MM.1S (cell line): ENCODE data around the gene CIITA.

Experiments
- DNase-seq: peaks from one replicate; pipeline ENCODE4 v3.0.0-alpha.2; 2015
- H2AFZ ChIP-seq: fragments of 300-600 bp; sonication (generic); 2 replicates; pipeline ENCODE4 v1.6.0; 2016; ENCODE audit warnings: antibody characterized with exemption, low read length
- H3F3A ChIP-seq: fragments of 300-600 bp; sonication (generic); 2 replicates; pipeline ENCODE4 v1.6.1; 2016; ENCODE audit warnings: mild to moderate bottlenecking, antibody characterized with exemption, low read length, moderate library complexity, mixed read lengths; ENCODE audit not compliant: insufficient read depth
- H3K27ac ChIP-seq: fragments of 300-600 bp; sonication (generic); 2 replicates; pipeline ENCODE4 v1.5.1; 2016; ENCODE audit warnings: mild to moderate bottlenecking, low read length
- H3K27me3 ChIP-seq: fragments of 300-600 bp; sonication (generic); replicated peaks from 2 replicates; pipeline ENCODE4 v1.6.0; 2016; ENCODE audit warnings: low read length; ENCODE audit not compliant: insufficient read depth
- H3K36me3 ChIP-seq: fragments of 300-600 bp; sonication (generic); replicated peaks from 2 replicates; pipeline ENCODE4 v1.6.1; 2016; ENCODE audit warnings: mild to moderate bottlenecking, low read length, mixed read lengths; ENCODE audit not compliant: insufficient read depth
- H3K4me1 ChIP-seq: fragments of 300-600 bp; sonication (generic); 2 replicates; pipeline ENCODE4 v1.6.1; 2016; ENCODE audit warnings: low read length, mixed read lengths
- H3K4me2 ChIP-seq: fragments of 300-600 bp; sonication (generic); 2 replicates; pipeline ENCODE4 v1.6.0; 2016; ENCODE audit warnings: low read depth, low read length
- H3K4me3 ChIP-seq: fragments of 300-600 bp; sonication (generic); 2 replicates; pipeline ENCODE4 v1.5.1; 2016; ENCODE audit warnings: low read length, mixed read lengths
- H3K79me2 ChIP-seq: fragments of 300-600 bp; sonication (generic); 2 replicates; pipeline ENCODE4 v1.6.1; 2016; ENCODE audit warnings: mixed run types, low read length, mixed read lengths
- H3K9ac ChIP-seq: fragments of 300-600 bp; sonication (generic); 2 replicates; pipeline ENCODE4 v1.6.1; 2016; ENCODE audit warnings: low read length, mixed read lengths
- H3K9me2 ChIP-seq: fragments of 300-600 bp; sonication (generic); replicated peaks from 2 replicates; pipeline ENCODE4 v1.6.1; 2016; ENCODE audit warnings: mild to moderate bottlenecking, low read length, mixed read lengths; ENCODE audit not compliant: insufficient read depth
- H3K9me3 ChIP-seq: fragments of 300-600 bp; sonication (generic); replicated peaks from 2 replicates; pipeline ENCODE4 v1.6.1; 2016; ENCODE audit warnings: mild to moderate bottlenecking, low read length, mixed read lengths; ENCODE audit not compliant: insufficient read depth
- H4K20me1 ChIP-seq: fragments of 300-600 bp; sonication (generic); 2 replicates; pipeline ENCODE4 v1.6.1; 2016; ENCODE audit warnings: mild to moderate bottlenecking, low read length, moderate library complexity, mixed read lengths; ENCODE audit not compliant: insufficient read depth
- CTCF ChIP-seq: fragments of 300-600 bp; sonication (generic); IDR thresholded peaks from 2 replicates; pipeline ENCODE4 v1.5.1; 2016; ENCODE audit warnings: antibody characterized with exemption, low read length, mixed read lengths
- EZH2 ChIP-seq: fragments of 300-600 bp; sonication (generic); optimal IDR thresholded peaks from 2 replicates; pipeline ENCODE3; 2017; ENCODE audit warnings: low read depth, mild to moderate bottlenecking, antibody characterized with exemption, low read length, mixed read lengths
- EZH2phosphoT487 ChIP-seq: fragments of 300-600 bp; sonication (generic); IDR thresholded peaks from 2 replicates; pipeline ENCODE4 v1.6.1; 2018; ENCODE audit warnings: antibody characterized with exemption, low read length

CIITA gene

GRCh38 chr16:10906482-10906881 is 29.5 kb downstream of the CIITA start:
- TF ChIP-seq EZH2phosphoT487, result no peak
- no peak for TF ChIP-seq EZH2
- no peak for TF ChIP-seq CTCF
- no peak overlapping the region for H3K4me2 ChIP-seq
- H4K20me1 ChIP-seq, result no peaks in the 10 kb centered on the region
- H3K9me2 ChIP-seq, result no peaks in the 10 kb centered on the region
- no peaks in the 10 kb centered on the region for H3F3A ChIP-seq
- H3K4me3 ChIP-seq, result no peak overlapping the region
- peaks cover 6% of the 10 kb centered on the region for H3K36me3 ChIP-seq
- H3K27me3 ChIP-seq, result no peaks in the 10 kb centered on the region
- H3K27ac ChIP-seq, result no peak overlapping the region
- H3K4me1 ChIP-seq, result no peaks in the 10 kb centered on the region
- H3K79me2 ChIP-seq, result no peaks in the 10 kb centered on the region
- no peaks in the 10 kb centered on the region for H3K9me3 ChIP-seq
- no peak overlapping the region for H3K9ac ChIP-seq
- no peak for DNase-seq
- H2AFZ ChIP-seq, result no peak overlapping the region

DNA sequence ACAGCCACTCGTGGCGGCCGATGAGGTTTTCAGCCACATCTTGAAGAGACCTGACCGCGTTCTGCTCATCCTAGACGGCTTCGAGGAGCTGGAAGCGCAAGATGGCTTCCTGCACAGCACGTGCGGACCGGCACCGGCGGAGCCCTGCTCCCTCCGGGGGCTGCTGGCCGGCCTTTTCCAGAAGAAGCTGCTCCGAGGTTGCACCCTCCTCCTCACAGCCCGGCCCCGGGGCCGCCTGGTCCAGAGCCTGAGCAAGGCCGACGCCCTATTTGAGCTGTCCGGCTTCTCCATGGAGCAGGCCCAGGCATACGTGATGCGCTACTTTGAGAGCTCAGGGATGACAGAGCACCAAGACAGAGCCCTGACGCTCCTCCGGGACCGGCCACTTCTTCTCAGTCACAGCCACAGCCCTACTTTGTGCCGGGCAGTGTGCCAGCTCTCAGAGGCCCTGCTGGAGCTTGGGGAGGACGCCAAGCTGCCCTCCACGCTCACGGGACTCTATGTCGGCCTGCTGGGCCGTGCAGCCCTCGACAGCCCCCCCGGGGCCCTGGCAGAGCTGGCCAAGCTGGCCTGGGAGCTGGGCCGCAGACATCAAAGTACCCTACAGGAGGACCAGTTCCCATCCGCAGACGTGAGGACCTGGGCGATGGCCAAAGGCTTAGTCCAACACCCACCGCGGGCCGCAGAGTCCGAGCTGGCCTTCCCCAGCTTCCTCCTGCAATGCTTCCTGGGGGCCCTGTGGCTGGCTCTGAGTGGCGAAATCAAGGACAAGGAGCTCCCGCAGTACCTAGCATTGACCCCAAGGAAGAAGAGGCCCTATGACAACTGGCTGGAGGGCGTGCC is 30.1 kb downstream of the CIITA start:
- H3K9me3 ChIP-seq, result no peaks in the 10 kb centered on the region
- no peak for TF ChIP-seq EZH2
- TF ChIP-seq EZH2phosphoT487, result no peak
- no peak for TF ChIP-seq CTCF
- H3K4me1 ChIP-seq, result no peaks in the 10 kb centered on the region
- no peaks in the 10 kb centered on the region for H3F3A ChIP-seq
- H4K20me1 ChIP-seq, result no peaks in the 10 kb centered on the region
- no peak for DNase-seq
- no peaks in the 10 kb centered on the region for H3K79me2 ChIP-seq
- H3K27ac ChIP-seq, result no peak overlapping the region
- H3K9ac ChIP-seq, result no peak overlapping the region
- no peaks in the 10 kb centered on the region for H3K9me2 ChIP-seq
- H3K4me2 ChIP-seq, result no peak overlapping the region
- no peak overlapping the region for H3K4me3 ChIP-seq
- H3K36me3 ChIP-seq, result peaks cover 6% of the 10 kb centered on the region
- H3K27me3 ChIP-seq, result no peaks in the 10 kb centered on the region
- H2AFZ ChIP-seq, result no peak overlapping the region

DNA sequence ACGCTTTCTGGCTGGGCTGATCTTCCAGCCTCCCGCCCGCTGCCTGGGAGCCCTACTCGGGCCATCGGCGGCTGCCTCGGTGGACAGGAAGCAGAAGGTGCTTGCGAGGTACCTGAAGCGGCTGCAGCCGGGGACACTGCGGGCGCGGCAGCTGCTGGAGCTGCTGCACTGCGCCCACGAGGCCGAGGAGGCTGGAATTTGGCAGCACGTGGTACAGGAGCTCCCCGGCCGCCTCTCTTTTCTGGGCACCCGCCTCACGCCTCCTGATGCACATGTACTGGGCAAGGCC is 30.7 kb downstream of the CIITA start:
- Histone ChIP-seq H3K4me3 (no peak overlapping the region), H3K27me3 (no peaks in the 10 kb centered on the region), H3K9me3 (no peaks in the 10 kb centered on the region), H3K9me2 (no peaks in the 10 kb centered on the region), H3K9ac (no peak overlapping the region), H4K20me1 (no peaks in the 10 kb centered on the region), H3F3A (no peaks in the 10 kb centered on the region), H3K4me1 (no peaks in the 10 kb centered on the region), H3K79me2 (no peaks in the 10 kb centered on the region), H3K36me3 (peaks cover 6% of the 10 kb centered on the region), H3K4me2 (no peak overlapping the region), H3K27ac (no peak overlapping the region), H2AFZ (no peak overlapping the region)
- TF ChIP-seq EZH2phosphoT487 (no peak), EZH2 (no peak), CTCF (no peak)
- no peak for DNase-seq
